ENCODE measurements around the gene SLC6A11. TPM values are rescaled to one million over a fixed set of nuclear protein-coding genes. Genes with fewer than 3 reads are reported as not detected.

SLC6A11 gene
- total RNA-seq, 3 donors from 2014 or later: 0.13 TPM; not detected in 2

DNA sequence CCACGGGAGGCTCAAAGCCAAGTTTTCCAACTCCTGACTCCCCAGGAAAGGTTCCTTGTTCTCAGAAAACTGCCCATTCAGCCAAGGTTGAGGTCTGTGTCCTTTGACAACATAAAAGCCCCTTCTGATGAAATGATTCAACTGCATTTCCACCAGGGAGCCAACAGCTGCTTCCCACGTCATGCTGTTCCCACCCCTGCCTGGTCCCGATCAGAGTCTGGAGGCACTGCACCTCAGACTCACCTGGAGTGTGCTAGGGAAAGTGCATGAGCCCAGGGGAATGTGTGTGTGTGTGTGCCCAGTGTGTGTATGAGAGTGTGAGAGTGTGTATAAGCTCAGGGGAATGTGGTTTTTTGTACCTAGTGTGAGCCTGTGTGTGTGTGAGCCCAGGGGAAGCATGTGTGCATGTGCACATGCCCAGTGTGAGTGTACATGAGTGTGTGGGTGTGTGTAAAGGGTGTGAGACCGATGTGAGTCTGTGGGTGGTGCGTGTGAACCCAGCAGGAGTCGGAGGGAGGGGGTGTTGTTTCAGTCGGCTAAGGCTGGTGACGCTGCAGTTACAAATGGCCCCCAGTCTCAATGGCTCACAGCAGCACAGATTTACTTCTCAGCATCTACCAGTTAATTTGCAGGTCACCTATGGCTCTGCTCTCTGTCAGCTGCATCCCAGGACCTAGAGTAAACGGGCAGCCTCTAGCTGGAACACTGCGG lies 156.2 kb downstream of the SLC6A11 start:
- no peak for DNase-seq
- Histone ChIP-seq H3K4me3 (no peak overlapping the region), H3K36me3 (ENCODE audit: low read depth) (no peaks in the 10 kb centered on the region), H3K4me1 (ENCODE audit: low read depth) (no peaks in the 10 kb centered on the region), H3K9me3 (no peaks in the 10 kb centered on the region)
- ATAC-seq: no peak
- TF ChIP-seq, protein P1, sequence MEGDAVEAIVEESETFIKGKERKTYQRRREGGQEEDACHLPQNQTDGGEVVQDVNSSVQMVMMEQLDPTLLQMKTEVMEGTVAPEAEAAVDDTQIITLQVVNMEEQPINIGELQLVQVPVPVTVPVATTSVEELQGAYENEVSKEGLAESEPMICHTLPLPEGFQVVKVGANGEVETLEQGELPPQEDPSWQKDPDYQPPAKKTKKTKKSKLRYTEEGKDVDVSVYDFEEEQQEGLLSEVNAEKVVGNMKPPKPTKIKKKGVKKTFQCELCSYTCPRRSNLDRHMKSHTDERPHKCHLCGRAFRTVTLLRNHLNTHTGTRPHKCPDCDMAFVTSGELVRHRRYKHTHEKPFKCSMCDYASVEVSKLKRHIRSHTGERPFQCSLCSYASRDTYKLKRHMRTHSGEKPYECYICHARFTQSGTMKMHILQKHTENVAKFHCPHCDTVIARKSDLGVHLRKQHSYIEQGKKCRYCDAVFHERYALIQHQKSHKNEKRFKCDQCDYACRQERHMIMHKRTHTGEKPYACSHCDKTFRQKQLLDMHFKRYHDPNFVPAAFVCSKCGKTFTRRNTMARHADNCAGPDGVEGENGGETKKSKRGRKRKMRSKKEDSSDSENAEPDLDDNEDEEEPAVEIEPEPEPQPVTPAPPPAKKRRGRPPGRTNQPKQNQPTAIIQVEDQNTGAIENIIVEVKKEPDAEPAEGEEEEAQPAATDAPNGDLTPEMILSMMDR (IDR thresholded peaks at IDR 0.05): no peak
- intact Hi-C loops (cut with DNase I, micrococcal nuclease): no loop called here

DNA sequence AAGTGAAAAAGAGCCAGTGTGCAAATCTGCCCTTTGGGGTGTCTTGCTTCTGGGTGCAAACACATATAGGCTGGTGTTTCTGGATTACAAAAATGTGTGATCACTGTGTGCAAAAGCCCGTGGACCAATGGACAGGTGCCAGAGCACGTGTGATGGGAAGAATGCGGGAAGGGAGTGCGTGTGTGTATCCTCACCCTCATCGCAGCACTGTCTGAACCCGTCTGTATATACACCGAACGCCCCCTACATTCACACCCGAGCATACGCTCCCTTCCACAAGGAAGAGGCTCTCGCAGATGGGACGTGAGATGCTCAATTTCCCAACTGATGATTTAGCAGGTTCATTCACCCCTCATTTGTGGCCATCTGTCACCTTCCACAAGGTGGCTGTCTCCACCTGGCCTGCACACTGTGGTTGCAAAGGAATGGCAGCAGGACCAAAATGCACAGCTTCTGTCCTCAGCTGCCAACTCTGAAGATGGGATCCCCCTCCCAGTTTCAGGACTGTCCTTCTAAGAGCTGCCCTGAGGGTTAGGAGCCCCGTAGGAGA lies 157.1 kb downstream of the SLC6A11 start:
- TF ChIP-seq, protein P1 (IDR thresholded peaks at IDR 0.05): no peak
- intact Hi-C loops (cut with DNase I, micrococcal nuclease): no loop called here
- no peak for ATAC-seq

DNA sequence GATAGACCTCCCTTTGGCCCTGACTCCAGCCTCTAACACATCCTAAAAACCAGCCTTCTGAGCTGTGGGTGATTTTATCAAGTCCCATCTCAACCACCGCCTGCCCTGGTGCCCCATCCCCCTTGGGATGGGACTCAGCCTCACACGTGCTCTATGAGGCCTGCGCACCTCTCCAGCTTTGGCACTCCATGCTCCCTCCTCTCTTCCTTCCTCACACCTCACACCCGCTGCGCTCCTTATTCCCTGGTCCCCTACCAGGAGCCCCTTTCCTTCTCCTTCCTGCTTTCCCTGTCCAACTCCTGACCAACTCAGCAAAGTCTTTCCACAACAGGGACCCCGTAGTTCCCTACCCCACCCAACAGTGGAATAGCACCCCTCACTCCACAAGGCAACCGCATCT lies 158.1 kb downstream of the SLC6A11 start:
- ATAC-seq: no peak
- no peak overlapping the region for H3K4me3 ChIP-seq
- TF ChIP-seq, protein P1 (IDR thresholded peaks at IDR 0.05): no peak
- H3K36me3 ChIP-seq (ENCODE audit: low read depth): no peaks in the 10 kb centered on the region
- no peaks in the 10 kb centered on the region for H3K4me1 ChIP-seq (ENCODE audit: low read depth)
- intact Hi-C loops (cut with DNase I, micrococcal nuclease): no loop called here
- H3K9me3 ChIP-seq: no peaks in the 10 kb centered on the region
- no peak for DNase-seq

More for the DNA sequence above, 157.1 kb downstream of the SLC6A11 start:
- Histone ChIP-seq H3K9me3 (no peaks in the 10 kb centered on the region), H3K4me3 (no peak overlapping the region), H3K36me3 (ENCODE audit: low read depth) (no peaks in the 10 kb centered on the region), H3K4me1 (ENCODE audit: low read depth) (no peaks in the 10 kb centered on the region)
- no peak for DNase-seq

DNA sequence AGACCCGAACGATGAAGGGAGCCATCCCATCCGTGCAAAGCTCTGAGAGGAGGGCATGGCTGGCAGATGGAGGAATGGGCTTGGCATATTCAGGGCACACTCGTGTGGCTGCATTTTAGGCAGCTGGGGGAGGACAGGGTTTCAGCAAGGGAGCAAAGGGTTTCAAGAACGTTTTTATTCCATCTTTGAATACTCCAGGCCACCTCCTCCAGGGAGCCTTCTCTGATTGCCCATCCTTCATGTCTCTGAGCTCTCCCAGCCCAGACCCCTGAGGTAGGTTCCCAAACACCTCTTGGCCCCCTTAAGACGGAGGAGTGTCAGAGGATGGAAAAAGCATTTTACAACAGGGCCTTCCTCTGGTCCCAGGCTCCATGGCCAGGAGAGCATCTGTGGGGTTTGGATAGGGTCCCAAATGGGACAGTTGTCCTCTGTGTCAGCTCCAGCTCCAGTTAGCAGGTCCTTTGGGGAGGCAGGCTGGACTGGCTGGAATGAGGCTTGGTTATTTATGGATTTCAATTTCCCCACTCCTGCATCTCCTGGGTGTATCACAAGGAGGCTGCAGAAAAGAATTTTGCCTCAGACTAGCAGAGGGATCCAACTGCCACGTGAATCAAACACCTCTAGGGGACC lies 158.8 kb downstream of the SLC6A11 start:
- intact Hi-C loops (cut with DNase I, micrococcal nuclease): no loop called here
- Histone ChIP-seq H3K9me3 (no peaks in the 10 kb centered on the region), H3K4me1 (ENCODE audit: low read depth) (no peaks in the 10 kb centered on the region), H3K36me3 (ENCODE audit: low read depth) (no peaks in the 10 kb centered on the region), H3K4me3 (no peak overlapping the region)
- no peak for DNase-seq
- no peak for ATAC-seq
- TF ChIP-seq, protein P1 (IDR thresholded peaks at IDR 0.05): no peak

DNA sequence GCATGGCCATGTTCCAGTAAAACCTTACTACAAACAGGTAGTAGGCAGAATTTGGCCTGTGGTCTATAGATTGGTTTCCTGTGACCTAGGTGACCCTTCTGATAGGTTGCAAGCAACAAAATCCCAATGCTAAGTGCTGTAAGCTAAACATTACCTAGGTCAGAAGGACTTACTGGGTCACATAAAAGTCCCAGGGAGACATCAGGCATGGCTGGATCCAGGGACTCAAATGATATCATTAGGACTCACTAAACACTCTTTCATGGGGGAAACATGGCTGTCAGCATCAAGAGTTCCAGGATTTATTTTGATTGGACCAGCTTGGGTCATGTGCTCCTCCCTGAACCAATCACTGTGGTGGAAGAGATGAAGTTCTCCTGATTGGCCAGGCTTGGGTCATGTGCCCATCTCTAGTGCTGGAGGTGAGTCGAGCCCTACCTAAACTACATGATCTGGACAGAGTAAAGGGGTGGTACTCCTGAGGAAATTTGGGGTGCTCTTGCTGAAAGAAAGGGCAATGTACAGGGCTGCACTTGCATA lies 159.7 kb downstream of the SLC6A11 start:
- DNase-seq: no peak
- no peak for ATAC-seq
- TF ChIP-seq, protein P1 (IDR thresholded peaks at IDR 0.05): no peak
- intact Hi-C loops (cut with DNase I, micrococcal nuclease): no loop called here
- Histone ChIP-seq H3K4me1 (ENCODE audit: low read depth) (no peaks in the 10 kb centered on the region), H3K9me3 (no peaks in the 10 kb centered on the region), H3K4me3 (no peak overlapping the region), H3K36me3 (ENCODE audit: low read depth) (no peaks in the 10 kb centered on the region)
